ENCODE measurements around the gene CISD1.
"Not testable (repeated sequence)": the region's sequence is repeated elsewhere in the genome, so short reads cannot be mapped to it uniquely, and the experiment has no call there.

CISD1 gene

DNA sequence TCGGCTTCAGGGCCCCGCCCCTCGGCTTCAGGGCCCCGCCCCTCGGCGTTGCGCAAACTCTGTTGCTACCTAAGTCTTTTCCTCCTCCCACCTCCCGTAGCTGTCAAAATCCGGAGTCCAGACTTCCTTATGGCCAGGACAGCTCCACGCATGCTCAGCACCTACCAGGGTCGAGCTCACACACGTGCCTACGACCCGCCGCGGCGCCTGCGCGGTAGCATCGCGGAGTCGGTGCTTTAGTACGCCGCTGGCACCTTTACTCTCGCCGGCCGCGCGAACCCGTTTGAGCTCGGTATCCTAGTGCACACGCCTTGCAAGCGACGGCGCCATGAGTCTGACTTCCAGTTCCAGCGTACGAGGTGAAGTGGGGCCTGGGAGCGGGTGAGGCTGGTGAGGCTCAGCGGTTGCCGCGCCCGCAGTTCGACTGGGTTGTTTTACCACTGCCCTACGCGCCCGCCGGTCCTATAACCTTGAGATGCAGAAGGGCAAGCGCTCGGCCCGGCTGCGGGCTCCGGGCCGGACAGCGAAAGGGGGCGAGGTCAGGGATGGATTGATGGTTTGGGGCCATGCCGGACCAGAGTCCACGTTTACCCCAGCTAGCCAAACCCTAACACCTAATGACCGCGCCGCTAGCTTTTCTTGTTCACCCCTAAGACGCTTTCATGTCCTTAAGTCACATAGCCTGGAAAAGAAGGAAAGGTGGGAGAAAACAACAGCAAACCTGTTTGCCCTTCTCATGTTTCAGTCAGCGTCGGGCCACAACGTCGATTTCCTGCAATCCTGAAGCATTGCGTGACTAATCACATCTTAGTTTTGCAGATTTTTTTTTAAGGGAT is at the start of gene CISD1:
TSS of gene CISD1 (plus strand) at position 217 of the 836 bp plus-strand sequence. CDS start at position 329, 112 bp downstream.
- peak; percentile 95 for DNase-seq

DNA sequence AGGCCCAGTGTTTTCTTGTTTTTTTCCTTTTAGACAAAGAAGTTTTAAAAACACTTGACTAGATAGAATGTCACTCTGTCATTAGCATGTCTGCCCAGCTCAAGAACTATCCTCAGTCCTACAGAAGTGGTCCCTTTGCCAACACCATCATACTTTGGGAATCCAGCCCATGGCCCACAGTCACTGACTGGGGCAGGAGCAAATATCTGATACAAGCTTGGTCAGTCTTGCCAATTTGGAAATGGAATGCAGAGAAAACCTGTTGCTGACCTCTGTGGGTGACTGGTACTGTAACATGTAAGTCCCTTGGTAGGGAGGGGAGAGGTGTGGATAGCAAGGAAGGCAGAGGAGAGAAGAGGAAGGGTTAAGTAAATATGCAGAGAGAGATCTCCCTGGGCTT is 49.1 kb upstream of the CISD1 start:
- DNase-seq = no peak

- DNase-seq = no peak
Measured at GRCh38 chr10:58220769-58221451, 48.1 kb upstream of the CISD1 start.

- no peak for DNase-seq
Measured at GRCh38 chr10:58225654-58226053, 43.3 kb upstream of the CISD1 start.

DNA sequence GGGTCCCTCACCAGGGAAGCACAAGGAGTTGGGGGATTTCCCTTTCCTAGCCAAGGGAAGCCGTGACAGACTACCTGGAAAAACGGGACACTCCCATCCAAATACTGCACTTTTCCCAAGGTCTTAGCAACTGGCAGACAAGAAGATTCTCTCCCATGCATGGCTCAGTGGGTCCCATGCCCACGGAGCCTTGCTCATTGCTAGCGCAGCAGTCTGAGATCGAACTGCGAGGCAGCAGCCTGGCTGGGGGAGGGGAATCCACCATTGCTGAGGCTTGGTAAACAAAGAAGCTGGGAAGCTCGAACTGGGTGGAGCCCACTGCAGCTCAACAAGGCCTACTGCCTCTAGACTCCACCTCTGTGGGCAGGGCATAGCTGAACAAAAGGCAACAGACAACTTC is 39.1 kb upstream of the CISD1 start:
- not testable (repeated sequence) for DNase-seq

DNA sequence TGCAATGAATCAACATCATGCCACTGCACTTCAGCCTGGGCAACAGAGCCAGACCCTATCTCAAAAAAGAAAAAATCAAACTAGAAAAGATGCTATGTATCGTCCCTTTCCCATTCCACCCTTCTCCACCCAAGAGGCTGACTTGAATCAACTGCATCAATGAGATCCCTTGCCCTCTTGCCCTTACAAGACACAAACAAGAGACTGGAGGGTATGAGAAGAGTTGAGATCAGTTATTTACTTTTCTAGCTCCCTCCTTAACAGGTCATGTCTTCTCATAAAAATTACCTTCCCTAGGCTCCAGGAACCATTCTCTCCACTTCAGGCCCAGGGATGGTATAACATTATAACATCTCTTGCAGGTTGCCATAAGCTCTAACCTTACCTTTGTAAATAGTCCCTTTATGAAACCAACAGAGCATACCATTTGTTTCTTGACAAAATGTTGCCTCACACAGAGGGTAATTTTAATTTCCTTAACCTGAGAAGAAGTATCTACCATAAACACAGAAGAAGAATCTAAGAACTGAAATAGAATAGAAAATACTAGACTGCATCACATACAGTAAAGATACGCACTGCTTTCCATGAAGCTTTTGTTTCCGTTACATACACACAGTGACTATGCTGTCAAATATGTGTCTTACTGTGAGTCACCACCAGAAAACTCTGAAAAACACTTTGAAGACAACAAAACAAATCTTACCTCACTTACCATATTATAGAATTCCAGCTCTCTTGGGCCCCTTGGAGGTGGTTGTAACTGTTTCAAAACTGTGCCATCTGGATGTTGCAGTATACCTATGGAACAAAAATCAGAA is 31.7 kb upstream of the CISD1 start:
- DNase-seq = no peak

DNA sequence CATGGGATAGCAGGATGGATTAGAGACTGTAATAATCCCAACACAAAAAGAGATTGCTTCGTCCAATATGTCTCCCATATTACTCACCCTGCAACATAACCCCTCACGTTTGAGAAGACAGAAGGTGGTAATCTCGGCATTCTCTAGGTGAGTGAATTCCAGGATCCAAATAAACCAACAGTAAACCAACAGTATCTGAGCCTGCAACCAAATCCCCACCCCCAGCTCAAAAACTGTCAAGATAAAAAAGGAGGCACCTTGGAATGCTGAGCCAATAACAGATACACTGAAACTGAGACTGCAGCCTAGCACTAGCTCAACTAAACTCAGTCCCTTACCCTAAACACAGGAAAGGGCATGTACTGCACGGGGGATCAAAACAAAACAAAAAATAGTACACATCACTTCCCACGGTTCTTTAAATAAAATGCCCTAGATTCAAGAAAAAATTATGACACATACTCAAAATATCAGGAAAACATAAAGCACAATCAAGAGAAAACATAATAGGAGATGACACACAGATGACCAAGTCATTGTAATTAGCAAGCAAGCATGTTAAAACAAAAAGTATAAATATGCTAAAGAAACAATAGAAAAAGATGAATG is 29.3 kb upstream of the CISD1 start:
- DNase-seq = no peak

GRCh38 chr10:58240531-58240930 is 28.4 kb upstream of the CISD1 start:
- DNase-seq = no peak

DNA sequence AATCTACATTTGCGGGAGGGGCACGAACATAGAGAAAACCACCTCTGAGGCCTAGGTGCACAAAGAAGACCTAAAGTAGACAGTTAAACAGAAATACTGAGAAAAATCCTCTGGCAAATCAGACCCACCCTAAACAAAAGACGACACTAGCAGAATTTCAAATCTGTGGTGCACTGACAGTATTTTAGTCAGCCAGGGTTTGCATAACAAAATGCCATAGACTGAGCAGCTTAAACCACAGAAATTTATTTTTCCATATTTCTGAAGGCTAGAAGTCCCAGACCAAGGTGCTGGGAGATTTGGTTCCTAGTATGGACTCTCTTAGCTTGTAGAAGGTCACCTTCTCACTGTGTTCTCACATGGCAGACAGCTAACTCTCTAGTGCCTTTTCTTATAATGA is 27.6 kb upstream of the CISD1 start:
- no peak for DNase-seq

- no peak for DNase-seq
Measured at GRCh38 chr10:58243269-58243668, 25.7 kb upstream of the CISD1 start.

DNA sequence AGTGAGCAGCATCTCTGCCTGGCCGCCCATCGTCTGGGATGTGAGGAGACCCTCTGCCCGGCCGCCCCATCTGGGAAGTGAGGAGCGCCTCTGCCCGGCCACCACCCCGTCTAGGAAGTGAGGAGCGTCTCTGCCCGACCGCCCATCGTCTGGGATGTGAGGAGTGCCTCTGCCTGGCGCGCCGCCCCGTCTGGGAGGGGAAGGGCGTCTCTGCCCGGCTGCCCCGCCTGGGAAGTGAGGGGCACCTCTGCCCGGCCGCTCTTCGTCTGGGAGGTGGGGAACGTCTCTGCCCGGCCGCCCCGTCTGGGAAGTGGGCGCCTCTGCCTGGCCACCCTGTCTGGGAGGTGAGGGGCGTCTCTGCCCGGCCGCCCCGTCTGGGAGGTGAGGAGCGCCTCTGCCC is 25.2 kb upstream of the CISD1 start:
- not testable (repeated sequence) for DNase-seq

- not testable (repeated sequence) for DNase-seq
Measured at GRCh38 chr10:58244242-58244641, 24.7 kb upstream of the CISD1 start.

DNA sequence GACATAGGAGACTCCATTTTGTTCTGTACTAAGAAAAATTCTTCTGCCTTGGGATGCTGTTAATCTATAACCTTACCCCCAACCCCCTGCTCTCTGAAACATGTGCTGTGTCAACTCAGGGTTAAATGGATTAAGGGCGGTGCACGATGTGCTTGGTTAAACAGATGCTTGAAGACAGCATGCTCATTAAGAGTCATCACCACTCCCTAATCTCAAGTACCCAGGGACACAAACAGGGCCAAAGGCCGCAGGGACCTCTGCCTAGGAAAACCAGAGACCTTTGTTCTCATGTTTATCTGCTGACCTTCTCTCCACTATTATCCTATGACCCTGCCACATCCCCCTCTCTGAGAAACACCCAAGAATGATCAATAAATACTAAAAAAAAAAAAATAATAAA is 24.3 kb upstream of the CISD1 start:
- not testable (repeated sequence) for DNase-seq

- no peak for DNase-seq
Measured at GRCh38 chr10:58253184-58253583, 15.8 kb upstream of the CISD1 start.

- DNase-seq = no peak
Measured at GRCh38 chr10:58254644-58255043, 14.3 kb upstream of the CISD1 start.

- not testable (repeated sequence) for DNase-seq
Measured at GRCh38 chr10:58256013-58256780, 12.8 kb upstream of the CISD1 start.

DNA sequence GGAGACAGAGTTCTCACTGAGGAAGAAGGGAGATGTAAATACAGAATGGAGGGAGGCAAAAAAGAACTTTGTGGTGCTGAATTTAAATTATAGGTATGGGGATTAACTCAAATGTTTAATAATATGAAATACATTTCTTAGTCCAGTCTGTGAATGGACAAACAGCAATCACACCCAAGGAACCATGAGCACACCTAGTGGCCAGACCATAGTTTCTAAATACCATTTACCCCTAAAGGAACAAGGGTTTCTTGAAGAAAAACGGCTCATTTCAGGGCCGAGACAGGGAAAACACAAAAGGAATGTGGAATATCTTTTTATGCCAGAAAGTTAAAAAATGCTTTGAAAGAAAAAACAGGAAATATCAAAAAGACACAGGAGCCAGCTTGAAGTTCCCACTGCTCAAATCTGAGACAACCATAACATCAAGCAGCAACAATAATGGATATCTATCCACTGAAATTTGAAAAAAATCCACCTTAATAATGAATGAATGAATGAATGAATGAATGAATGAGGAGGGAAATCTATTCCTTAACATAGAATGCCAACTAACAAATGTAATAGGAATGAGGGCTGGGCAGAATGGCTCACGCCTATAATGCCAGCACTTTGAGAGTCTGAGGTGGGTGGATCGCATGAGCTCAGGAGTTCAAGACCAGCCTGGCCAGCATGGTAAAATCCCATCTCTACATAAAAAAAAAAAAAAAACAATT is 9.8 kb upstream of the CISD1 start:
- DNase-seq = no peak

GRCh38 chr10:58260334-58260733 is 8.6 kb upstream of the CISD1 start:
- DNase-seq = no peak

GRCh38 chr10:58262766-58263165 is 6.2 kb upstream of the CISD1 start:
- DNase-seq = no peak

GRCh38 chr10:58264780-58265179 is 4.2 kb upstream of the CISD1 start:
- peak; percentile 3 for DNase-seq

GRCh38 chr10:58265249-58265648 is 3.7 kb upstream of the CISD1 start:
- DNase-seq = no peak

Data from NCI-H1105 treated with DMSO at 0.1 percent for 48 hours (cell line).